Stimulated activated CD4-positive, alpha-beta T cell treated with anti-CD3 and anti-CD28 coated beads, TNF-alpha, amount 100 ng/mL, for 4 hours (primary cell): Measurements from ENCODE around the gene MBOAT1.

ENCODE experiments used
- DNase-seq, 3 experiments: peaks; one replicate each; pipeline ENCODE4 v3.0.0-alpha.2; 2020; ENCODE audit warnings: low read depth in 3 of 3

MBOAT1 gene

GRCh38 chr6:20233007-20233730, 20.9 kb upstream of the MBOAT1 start:
- DNase-seq, result no peak

- no peak for DNase-seq
These were observed 19.9 kb upstream of the MBOAT1 start for GRCh38 chr6:20232188-20232587.

- DNase-seq, result no peak
These were observed 18.3 kb upstream of the MBOAT1 start for GRCh38 chr6:20230401-20231119.

GRCh38 chr6:20229881-20230280, 17.6 kb upstream of the MBOAT1 start:
- no peak for DNase-seq

GRCh38 chr6:20227350-20227749, 15.1 kb upstream of the MBOAT1 start:
- DNase-seq, result no peak

- no peak for DNase-seq
These were observed 10.9 kb upstream of the MBOAT1 start for GRCh38 chr6:20223141-20223540.

- no peak for DNase-seq
These were observed 9.2 kb upstream of the MBOAT1 start for GRCh38 chr6:20221421-20221820.

GRCh38 chr6:20220359-20220758, 8.1 kb upstream of the MBOAT1 start:
- DNase-seq, result no peak

GRCh38 chr6:20217891-20218290, 5.6 kb upstream of the MBOAT1 start:
- no peak for DNase-seq

- no peak for DNase-seq
These were observed 5.1 kb upstream of the MBOAT1 start for GRCh38 chr6:20217324-20217855.

- no peak for DNase-seq
These were observed 3.0 kb upstream of the MBOAT1 start for GRCh38 chr6:20215310-20215709.

- DNase-seq, result no peak
These were observed 1.1 kb upstream of the MBOAT1 start for GRCh38 chr6:20213271-20213798.

- no peak for DNase-seq
These were observed 303 bp downstream of the MBOAT1 start for GRCh38 chr6:20211941-20212391.

- no peak for DNase-seq
These were observed 980 bp downstream of the MBOAT1 start for GRCh38 chr6:20211037-20211940.

GRCh38 chr6:20210158-20210557, 2.1 kb downstream of the MBOAT1 start:
- no peak for DNase-seq

- DNase-seq, result no peak
These were observed 3.4 kb downstream of the MBOAT1 start for GRCh38 chr6:20208687-20209378.

GRCh38 chr6:20207088-20207418, 5.2 kb downstream of the MBOAT1 start:
- DNase-seq, result no peak

GRCh38 chr6:20205722-20206161, 6.5 kb downstream of the MBOAT1 start:
- no peak for DNase-seq

GRCh38 chr6:20204512-20204894, 7.8 kb downstream of the MBOAT1 start:
- no peak for DNase-seq

GRCh38 chr6:20203561-20204511, 8.4 kb downstream of the MBOAT1 start:
- no peak for DNase-seq
